Panc1 (cell line): ENCODE measurements around the gene HSBP1. TPM values are rescaled to one million over a fixed set of nuclear protein-coding genes. Genes with fewer than 3 reads are reported as not detected.

Source experiments
- ATAC-seq: fragments of 200-7000 bp; cut with Tn5 transposase; 2 replicates; pipeline ENCODE4 v1.9.1; 2020; ENCODE audit warnings: mild to moderate bottlenecking, moderate library complexity
- BruUV-seq: library from RNA; stranded (reverse); fragments of 400-500 nt; replicated peaks from 2 replicates; lab custom pipeline; 2021; lab: Mats Ljungman, UMichigan
- CTCF ChIA-PET: fragments of 300-600 bp; sonication (Branson Sonifier 250); formaldehyde crosslinking; loops from one replicate; lab custom pipeline; 2022; ENCODE audit warnings: antibody characterized with exemption; lab: Charles Lee
- POLR2A ChIA-PET: fragments of 300-600 bp; sonication (Branson Sonifier 250); formaldehyde crosslinking; loops from one replicate; lab custom pipeline; 2022; ENCODE audit warnings: antibody characterized with exemption; lab: Charles Lee
- DNase-seq: peaks from one replicate; pipeline ENCODE4 v3.0.0-alpha.2; 2010; ENCODE audit warnings: low read depth, low spot score
- H3K27ac ChIP-seq: 2 replicates; pipeline ENCODE4 v1.5.1; 2011; ENCODE audit warnings: mild to moderate bottlenecking, low read length, inconsistent platforms
- H3K27me3 ChIP-seq: fragments of 200-500 bp; sonication (Bioruptor generic); 2 replicates; pipeline ENCODE4 v1.6.0; 2014; ENCODE audit warnings: low read length, inconsistent platforms; ENCODE audit not compliant: control insufficient read depth, insufficient read depth
- H3K36me3 ChIP-seq: fragments of 200-500 bp; sonication (Bioruptor generic); 2 replicates; pipeline ENCODE4 v1.5.1; 2014; ENCODE audit warnings: inconsistent platforms, mild to moderate bottlenecking, low read length, moderate library complexity; ENCODE audit not compliant: control insufficient read depth, insufficient read depth
- H3K4me1 ChIP-seq: 2 replicates; pipeline ENCODE4 v1.5.1; 2011; ENCODE audit warnings: inconsistent platforms, mild to moderate bottlenecking, low read length, moderate library complexity; ENCODE audit not compliant: control insufficient read depth, insufficient read depth
- H3K4me3 ChIP-seq, 2 experiments: 2 replicates each; pipeline ENCODE4 v1.5.1; 2011 to 2012; ENCODE audit warnings: low read depth in 2 of 2, low read length in 2 of 2, mild to moderate bottlenecking in 2 of 2, inconsistent platforms in 1 of 2, moderate library complexity in 1 of 2
- H3K9me3 ChIP-seq: fragments of 200-500 bp; sonication (Bioruptor generic); 2 replicates; pipeline ENCODE4 v1.5.1; 2014; ENCODE audit warnings: low read depth, mild to moderate bottlenecking, inconsistent platforms, low read length, moderate library complexity; ENCODE audit not compliant: control insufficient read depth, insufficient read depth
- CTCF ChIP-seq: fragments of 450-650 bp; IDR thresholded peaks from 2 replicates; pipeline ENCODE4 v1.5.1; 2017; ENCODE audit warnings: mild to moderate bottlenecking
- TCF7L2 ChIP-seq: IDR thresholded peaks from 2 replicates; pipeline ENCODE4 v1.6.1; 2011; ENCODE audit warnings: mild to moderate bottlenecking, low read depth, low read length, inconsistent platforms
- in situ Hi-C: cut with HindIII; loops from 2 replicates; pipeline ENCODE4 v1.10.0; 2016; ENCODE audit warnings: low sequenced_read_pairs, low pct_unique_long_range_greater_than_20kb
- intact Hi-C: fragments of 100-400 bp; cut with micrococcal nuclease; formaldehyde crosslinking; loops from one replicate; pipeline ENCODE4 v1.10.0; 2022; ENCODE audit not compliant: unreplicated experiment
- total RNA-seq: library from RNA; stranded (reverse); gene quantifications from one replicate; pipeline ENCODE4 v1.2.1, GENCODE V29; 2021; ENCODE audit not compliant: unreplicated experiment

The HSBP1 gene
- total RNA-seq, 1 experiment from 2014 or later = 117 TPM

DNA sequence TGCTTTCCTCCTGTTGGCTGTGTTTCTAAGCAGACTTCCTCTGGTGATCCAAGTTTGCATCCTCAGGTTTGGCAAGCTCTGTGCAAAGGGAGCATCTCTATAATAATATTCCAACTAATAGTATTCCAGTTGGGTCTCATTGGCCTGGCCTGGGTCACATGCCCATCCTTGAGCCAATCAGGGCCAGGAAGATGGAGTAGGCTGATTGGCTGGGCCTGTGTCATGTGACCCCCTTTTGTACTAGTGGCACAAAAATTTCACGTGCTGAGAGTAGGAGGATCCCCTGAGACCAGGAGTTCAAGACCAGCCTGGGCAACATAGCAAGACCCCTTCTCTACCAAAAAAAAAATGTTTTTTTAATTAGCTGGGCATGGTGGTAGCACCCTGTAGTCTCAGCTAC is 55.9 kb downstream of the HSBP1 start:
- in situ Hi-C loops = no loop called here
- no peak for ATAC-seq
- POLR2A ChIA-PET = no interaction called here

More for the DNA sequence above, 55.9 kb downstream of the HSBP1 start:
- TF ChIP-seq TCF7L2 (no peak), CTCF (no peak)
- Histone ChIP-seq H3K4me1 (no peaks in the 10 kb centered on the region), H3K4me3 (no peak overlapping the region), H3K36me3 (no peaks in the 10 kb centered on the region), H3K27me3 (no peaks in the 10 kb centered on the region), H3K27ac (no peak overlapping the region), H3K9me3 (no peaks in the 10 kb centered on the region)
- BruUV-seq = no TSS peak
- CTCF ChIA-PET = no interaction called here
- no peak for DNase-seq
- intact Hi-C loops = no loop called here

Other genes with a start within 250 kb of the HSBP1 start
- 2.2 TPM for gene MLYCD, start 91.1 kb downstream of the HSBP1 start, total RNA-seq
- gene OSGIN1, start 145.3 kb downstream of the HSBP1 start, total RNA-seq = 4.9 TPM
- gene NECAB2, start 160.3 kb downstream of the HSBP1 start, total RNA-seq = 0.33 TPM
- not detected for gene SLC38A8, start 234.8 kb downstream of the HSBP1 start, total RNA-seq